SK-N-SH treated with all-trans-retinoic acid at 6 μM for 48 hours (cell line): ENCODE results near the gene EPB41L1.

ENCODE experiments used
- ATAC-seq: fragments of 200-7000 bp; cut with Tn5 transposase; 3 replicates; pipeline ENCODE4 v1.9.1; 2020; ENCODE audit warnings: mild to moderate bottlenecking, moderate library complexity
- BACH2 ChIP-seq: fragments of 250-450 bp; sonication (Bioruptor Pico); IDR thresholded peaks from 2 replicates; pipeline ENCODE4 v1.9.0; 2021; ENCODE audit warnings: mild to moderate bottlenecking, borderline replicate concordance
- CREB5 ChIP-seq: fragments of 250-450 bp; sonication (Bioruptor Pico); IDR thresholded peaks from 2 replicates; pipeline ENCODE4 v1.5.1; 2020; ENCODE audit warnings: low read depth, mild to moderate bottlenecking, moderate library complexity
- CSRNP3 ChIP-seq: fragments of 250-450 bp; sonication (Bioruptor Pico); IDR thresholded peaks from 2 replicates; pipeline ENCODE4 v1.5.1; 2021; ENCODE audit warnings: mild to moderate bottlenecking, moderate library complexity
- ESRRG ChIP-seq: fragments of 250-450 bp; sonication (Bioruptor Pico); IDR thresholded peaks from 2 replicates; pipeline ENCODE4 v1.6.1; 2021; ENCODE audit warnings: mild to moderate bottlenecking
- ISL1 ChIP-seq: fragments of 250-450 bp; sonication (Bioruptor Pico); IDR thresholded peaks from 2 replicates; pipeline ENCODE4 v2.1.2; 2022; ENCODE audit warnings: mild to moderate bottlenecking, moderate library complexity
- OSR1 ChIP-seq: fragments of 250-450 bp; sonication (Bioruptor Pico); IDR thresholded peaks from 2 replicates; pipeline ENCODE4 v1.8.0; 2022; ENCODE audit warnings: moderate library complexity, mild to moderate bottlenecking, inconsistent platforms
- POU6F1 ChIP-seq: fragments of 250-450 bp; sonication (Bioruptor Pico); IDR thresholded peaks from 2 replicates; pipeline ENCODE4 v1.8.0; 2021; ENCODE audit warnings: low read depth, mild to moderate bottlenecking, moderate library complexity, borderline replicate concordance
- RARB ChIP-seq: fragments of 250-450 bp; sonication (Bioruptor Pico); IDR thresholded peaks from 2 replicates; pipeline ENCODE4 v1.8.0; 2021; ENCODE audit warnings: mild to moderate bottlenecking, moderate library complexity
- TSHZ2 ChIP-seq: fragments of 250-450 bp; sonication (Bioruptor Pico); IDR thresholded peaks from 2 replicates; pipeline ENCODE4 v1.5.0; 2020; ENCODE audit warnings: mild to moderate bottlenecking, moderate library complexity
- ZFP30 ChIP-seq: fragments of 450-650 bp; formaldehyde crosslinking; IDR thresholded peaks from 2 replicates; pipeline ENCODE4 v1.5.0; 2022; ENCODE audit warnings: mild to moderate bottlenecking, moderate library complexity
- ZNF565 ChIP-seq: fragments of 450-650 bp; formaldehyde crosslinking; conservative IDR thresholded peaks from 2 replicates; pipeline ENCODE4 v1.5.0; 2020; ENCODE audit warnings: low read depth, mild to moderate bottlenecking, moderate library complexity
- ZNF70 ChIP-seq: fragments of 450-650 bp; formaldehyde crosslinking; IDR thresholded peaks from 2 replicates; pipeline ENCODE4 v1.5.0; 2020; ENCODE audit warnings: mild to moderate bottlenecking, moderate library complexity
- ZNF8 ChIP-seq: fragments of 450-650 bp; formaldehyde crosslinking; IDR thresholded peaks from 2 replicates; pipeline ENCODE4 v1.5.0; 2020; ENCODE audit warnings: mild to moderate bottlenecking, moderate library complexity

EPB41L1 gene

GRCh38 chr20:36105711-36106226, 48.8 kb upstream of the EPB41L1 start (continued):
- no peak for TF ChIP-seq BACH2
- TF ChIP-seq ZNF565 (CRISPR knock-in tag) = no peak

GRCh38 chr20:36106606-36107005, 47.9 kb upstream of the EPB41L1 start:
- TF ChIP-seq OSR1 (no peak), CSRNP3 (no peak), BACH2 (no peak), RARB (CRISPR knock-in tag) (no peak), TSHZ2 (CRISPR knock-in tag) (no peak), ESRRG (CRISPR knock-in tag) (no peak)

GRCh38 chr20:36107881-36108280, 46.7 kb upstream of the EPB41L1 start:
- TF ChIP-seq ZFP30 (CRISPR knock-in tag) (no peak), POU6F1 (CRISPR knock-in tag) (no peak)

More at GRCh38 chr20:36106606-36107005, 47.9 kb upstream of the EPB41L1 start:
- no peak for ATAC-seq

GRCh38 chr20:36109251-36109947, 45.1 kb upstream of the EPB41L1 start:
- TF ChIP-seq ZNF565 (CRISPR knock-in tag) (no peak), ISL1 (no peak), TSHZ2 (CRISPR knock-in tag) (no peak), ESRRG (CRISPR knock-in tag) (no peak), ZNF8 (CRISPR knock-in tag) (no peak), CREB5 (CRISPR knock-in tag) (no peak), ZNF70 (CRISPR knock-in tag) (no peak), CSRNP3 (no peak)
- ATAC-seq = no peak

More at GRCh38 chr20:36107881-36108280, 46.7 kb upstream of the EPB41L1 start:
- no peak for ATAC-seq
